Activated CD4-positive, alpha-beta T cell treated with anti-CD3 and anti-CD28 coated beads, Interleukin-2, amount 50 U/mL, for 24 hours (primary cell): ENCODE data around the gene C17orf67.

Experiments used
- DNase-seq, 2 donors: peaks; one replicate each; pipeline ENCODE4 v3.0.0-alpha.2; 2020; ENCODE audit warnings: low read depth in 1 of 2, low spot score in 1 of 2

C17orf67 gene

GRCh38 chr17:56833057-56833808 is 487 bp downstream of the C17orf67 start:
- DNase-seq, result peak; percentile 37 to 46

- no peak for DNase-seq
Observed at GRCh38 chr17:56832446-56832845, 1.3 kb downstream of the C17orf67 start.

- DNase-seq, result no peak
Observed at GRCh38 chr17:56831369-56832095, 2.2 kb downstream of the C17orf67 start.

GRCh38 chr17:56830726-56831368 is 2.9 kb downstream of the C17orf67 start:
- DNase-seq, result no peak

- DNase-seq, result no peak
Observed at GRCh38 chr17:56826611-56827414, 6.9 kb downstream of the C17orf67 start.

- no peak for DNase-seq
Observed at GRCh38 chr17:56824503-56824902, 9.2 kb downstream of the C17orf67 start.

GRCh38 chr17:56823848-56824247 is 9.9 kb downstream of the C17orf67 start:
- DNase-seq, result no peak

- DNase-seq, result no peak
Observed at GRCh38 chr17:56822725-56823124, 11.0 kb downstream of the C17orf67 start.

- no peak for DNase-seq
Observed at GRCh38 chr17:56821847-56822534, 11.7 kb downstream of the C17orf67 start.

GRCh38 chr17:56820207-56820606 is 13.5 kb downstream of the C17orf67 start:
- no peak for DNase-seq

- DNase-seq, result peak; percentile 46 to 72
Observed at GRCh38 chr17:56819431-56820145, 14.1 kb downstream of the C17orf67 start.

- no peak for DNase-seq
Observed at GRCh38 chr17:56819030-56819429, 14.7 kb downstream of the C17orf67 start.

- no peak for DNase-seq
Observed at GRCh38 chr17:56817066-56817465, 16.7 kb downstream of the C17orf67 start.

GRCh38 chr17:56815711-56816110 is 18.0 kb downstream of the C17orf67 start:
- DNase-seq, result no peak

GRCh38 chr17:56812901-56813388 is 20.8 kb downstream of the C17orf67 start:
- DNase-seq, result no peak

GRCh38 chr17:56810891-56811775 is 22.6 kb downstream of the C17orf67 start:
- no peak for DNase-seq

GRCh38 chr17:56810343-56810742 is 23.4 kb downstream of the C17orf67 start:
- DNase-seq, result no peak

GRCh38 chr17:56809820-56810179 is 23.9 kb downstream of the C17orf67 start:
- no peak for DNase-seq
